OCI-LY3 (cell line): ENCODE data around the gene TMEM100.

ENCODE experiments used
- H2AFZ ChIP-seq: fragments of 200-600, 300-600 bp; shearing (Covaris generic); 2 replicates; pipeline ENCODE4 v1.6.0; 2014; ENCODE audit warnings: antibody characterized with exemption, low read depth, low read length
- H3K27ac ChIP-seq: fragments of 200-600, 300-600 bp; sonication (generic); 2 replicates; pipeline ENCODE4 v1.5.1; 2014; ENCODE audit warnings: mild to moderate bottlenecking, low read length, moderate library complexity, mixed read lengths
- H3K27me3 ChIP-seq: fragments of 200-600, 300-600 bp; sonication (generic); 2 replicates; pipeline ENCODE4 v1.6.1; 2014; ENCODE audit warnings: low read depth, low read length, mixed read lengths
- H3K36me3 ChIP-seq: fragments of 200-600, 300-600 bp; sonication (generic); replicated peaks from 2 replicates; pipeline ENCODE3; 2014; ENCODE audit warnings: low read depth, low read length, mixed read lengths
- H3K4me1 ChIP-seq: fragments of 300-600, 200-600 bp; sonication (generic); 2 replicates; pipeline ENCODE4 v1.6.1; 2014; ENCODE audit warnings: low read length, mixed read lengths
- H3K4me2 ChIP-seq: fragments of 200-600, 300-600 bp; sonication (generic); 2 replicates; pipeline ENCODE4 v1.6.1; 2014; ENCODE audit warnings: low read length, mixed read lengths
- H3K4me3 ChIP-seq: fragments of 300-600, 200-600 bp; sonication (generic); 2 replicates; pipeline ENCODE4 v1.5.1; 2014; ENCODE audit warnings: antibody characterized with exemption, mild to moderate bottlenecking, low read length, moderate library complexity
- H3K79me2 ChIP-seq: fragments of 300-600, 200-600 bp; shearing (Covaris generic); 2 replicates; pipeline ENCODE4 v1.6.1; 2014; ENCODE audit warnings: mild to moderate bottlenecking, low read length, mixed read lengths
- H3K9ac ChIP-seq: fragments of 300-600, 200-600 bp; shearing (Covaris generic); 2 replicates; pipeline ENCODE4 v1.6.0; 2014; ENCODE audit warnings: mild to moderate bottlenecking, low read length, moderate library complexity
- H3K9me3 ChIP-seq: fragments of 200-600, 300-600 bp; shearing (Covaris generic); 2 replicates; pipeline ENCODE4 v1.6.1; 2014; ENCODE audit warnings: low read length, mixed read lengths; ENCODE audit not compliant: insufficient read depth
- H4K20me1 ChIP-seq: fragments of 200-600, 300-600 bp; sonication (generic); 2 replicates; pipeline ENCODE4 v1.6.1; 2016; ENCODE audit warnings: low read length, mixed read lengths; ENCODE audit not compliant: insufficient read depth
- EZH2phosphoT487 ChIP-seq: fragments of 200-600 bp; shearing (Covaris generic); IDR thresholded peaks from 2 replicates; pipeline ENCODE4 v1.6.1; 2018; ENCODE audit warnings: antibody characterized with exemption, mixed run types, low read depth
- TF ChIP-seq, protein P1 (sequence below): fragments of 200-600, 300-600 bp; sonication (generic); IDR thresholded peaks from 2 replicates; pipeline ENCODE4 v1.5.1; 2014; ENCODE audit warnings: antibody characterized with exemption, low read length, low read depth

The TMEM100 gene

DNA sequence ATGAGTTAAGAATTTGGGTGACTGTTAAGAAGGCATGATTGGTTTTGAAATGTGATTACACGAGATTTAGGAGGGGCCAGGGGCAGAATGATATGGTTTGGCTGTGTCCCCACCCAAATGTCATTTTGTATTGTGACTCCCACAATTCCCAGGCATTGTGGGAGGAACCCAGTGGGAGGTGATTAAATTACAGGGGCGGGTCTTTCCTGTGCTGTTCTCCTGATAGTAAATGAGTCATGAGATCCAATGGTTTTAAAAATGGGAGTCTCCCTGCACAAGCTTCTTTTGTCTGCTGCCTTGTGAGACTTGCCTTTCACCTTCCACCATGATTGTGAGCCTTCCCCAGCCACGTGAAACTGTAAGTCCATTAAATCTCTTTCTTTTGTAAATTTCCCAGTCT, 34.6 kb downstream of the TMEM100 start:
- Histone ChIP-seq H3K27me3 (peaks cover 11% of the 10 kb centered on the region), H2AFZ (no peak overlapping the region), H3K9ac (no peak overlapping the region), H3K79me2 (no peaks in the 10 kb centered on the region), H3K4me3 (no peak overlapping the region), H3K9me3 (no peaks in the 10 kb centered on the region), H3K27ac (no peak overlapping the region), H3K4me2 (no peak overlapping the region), H3K36me3 (no peaks in the 10 kb centered on the region), H3K4me1 (0 out of 2 replicates have a peak, but pooled peaks cover 4% of the 10 kb centered on the region), H4K20me1 (no peaks in the 10 kb centered on the region)
- TF ChIP-seq, protein P1, sequence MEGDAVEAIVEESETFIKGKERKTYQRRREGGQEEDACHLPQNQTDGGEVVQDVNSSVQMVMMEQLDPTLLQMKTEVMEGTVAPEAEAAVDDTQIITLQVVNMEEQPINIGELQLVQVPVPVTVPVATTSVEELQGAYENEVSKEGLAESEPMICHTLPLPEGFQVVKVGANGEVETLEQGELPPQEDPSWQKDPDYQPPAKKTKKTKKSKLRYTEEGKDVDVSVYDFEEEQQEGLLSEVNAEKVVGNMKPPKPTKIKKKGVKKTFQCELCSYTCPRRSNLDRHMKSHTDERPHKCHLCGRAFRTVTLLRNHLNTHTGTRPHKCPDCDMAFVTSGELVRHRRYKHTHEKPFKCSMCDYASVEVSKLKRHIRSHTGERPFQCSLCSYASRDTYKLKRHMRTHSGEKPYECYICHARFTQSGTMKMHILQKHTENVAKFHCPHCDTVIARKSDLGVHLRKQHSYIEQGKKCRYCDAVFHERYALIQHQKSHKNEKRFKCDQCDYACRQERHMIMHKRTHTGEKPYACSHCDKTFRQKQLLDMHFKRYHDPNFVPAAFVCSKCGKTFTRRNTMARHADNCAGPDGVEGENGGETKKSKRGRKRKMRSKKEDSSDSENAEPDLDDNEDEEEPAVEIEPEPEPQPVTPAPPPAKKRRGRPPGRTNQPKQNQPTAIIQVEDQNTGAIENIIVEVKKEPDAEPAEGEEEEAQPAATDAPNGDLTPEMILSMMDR = no peak
- TF ChIP-seq EZH2phosphoT487 = no peak

DNA sequence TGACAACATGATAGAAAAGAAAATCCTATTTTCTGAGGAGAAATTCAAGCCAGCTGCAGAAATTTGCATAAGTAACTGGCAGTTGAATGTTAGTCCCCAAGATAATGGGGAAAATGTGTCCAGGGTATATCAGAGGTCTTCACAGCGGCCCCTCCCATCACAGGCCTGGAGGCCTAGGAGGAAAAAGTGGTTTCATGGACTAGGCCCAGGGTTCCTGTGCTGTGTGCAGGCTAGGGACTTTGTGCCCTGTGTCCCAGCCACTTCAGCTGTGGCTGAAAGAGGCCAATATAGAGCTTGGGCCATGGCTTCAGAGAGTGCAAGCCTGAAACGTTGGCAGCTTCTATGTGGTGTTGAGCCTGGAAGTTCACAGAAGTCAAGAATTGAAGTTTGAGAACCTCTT, 35.6 kb downstream of the TMEM100 start:
- TF ChIP-seq EZH2phosphoT487 = no peak
- TF ChIP-seq, protein P1 = no peak
- Histone ChIP-seq H3K27me3 (peaks cover 19% of the 10 kb centered on the region), H3K36me3 (no peaks in the 10 kb centered on the region), H4K20me1 (no peaks in the 10 kb centered on the region), H3K9ac (no peak overlapping the region), H3K4me3 (no peak overlapping the region), H3K4me2 (no peak overlapping the region), H3K9me3 (no peaks in the 10 kb centered on the region), H3K27ac (no peak overlapping the region), H2AFZ (no peak overlapping the region), H3K4me1 (0 out of 2 replicates have a peak, but pooled peaks cover 4% of the 10 kb centered on the region), H3K79me2 (no peaks in the 10 kb centered on the region)

DNA sequence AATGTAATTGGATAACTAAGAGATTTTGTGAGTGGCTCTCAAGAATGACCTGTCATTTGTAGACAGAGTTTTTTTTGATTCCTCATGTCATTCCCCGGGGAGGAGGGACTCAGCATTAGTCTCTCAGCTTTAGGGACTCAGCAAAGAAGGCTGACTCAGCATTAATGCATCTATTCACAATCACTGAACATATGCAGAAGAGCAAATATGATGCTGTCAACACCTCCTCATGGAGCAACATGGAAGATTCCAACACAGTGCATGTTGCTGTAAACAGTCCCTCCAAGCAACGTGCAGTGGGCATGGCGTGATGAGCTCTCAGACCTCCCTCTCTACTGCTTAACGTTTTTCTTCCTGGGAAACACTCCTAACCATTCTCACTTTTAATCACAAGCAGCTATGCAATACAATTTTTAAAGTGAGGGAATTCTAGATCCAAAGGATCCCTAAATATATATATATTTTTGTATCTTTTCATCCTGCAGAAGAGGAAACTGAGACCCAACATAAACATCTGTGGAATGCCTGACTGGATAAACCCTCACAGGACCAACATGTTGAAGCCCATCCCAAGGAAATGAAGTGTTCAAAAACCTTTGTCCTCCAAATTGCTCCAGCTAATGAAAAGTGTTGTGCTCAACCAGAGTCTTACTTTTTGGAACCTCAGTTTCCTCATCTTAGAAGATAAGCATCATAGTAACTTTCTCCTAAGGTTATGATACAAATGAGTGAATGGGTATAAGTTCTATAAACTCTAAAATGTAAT, 38.9 kb downstream of the TMEM100 start:
- H3K79me2 ChIP-seq = no peaks in the 10 kb centered on the region
- no peaks in the 10 kb centered on the region for H3K9me3 ChIP-seq
- no peak overlapping the region for H3K27ac ChIP-seq
- no peaks in the 10 kb centered on the region for H3K36me3 ChIP-seq
- H3K4me2 ChIP-seq = no peak overlapping the region
- H3K4me1 ChIP-seq = no peaks in the 10 kb centered on the region; the same call in 1 of the 2 replicates
- H3K9ac ChIP-seq = no peak overlapping the region
- no peaks in the 10 kb centered on the region for H4K20me1 ChIP-seq
- TF ChIP-seq, protein P1 = no peak
- no peak for TF ChIP-seq EZH2phosphoT487
- H2AFZ ChIP-seq = no peak overlapping the region
- H3K4me3 ChIP-seq = no peak overlapping the region
- H3K27me3 ChIP-seq = peaks cover 32% of the 10 kb centered on the region

DNA sequence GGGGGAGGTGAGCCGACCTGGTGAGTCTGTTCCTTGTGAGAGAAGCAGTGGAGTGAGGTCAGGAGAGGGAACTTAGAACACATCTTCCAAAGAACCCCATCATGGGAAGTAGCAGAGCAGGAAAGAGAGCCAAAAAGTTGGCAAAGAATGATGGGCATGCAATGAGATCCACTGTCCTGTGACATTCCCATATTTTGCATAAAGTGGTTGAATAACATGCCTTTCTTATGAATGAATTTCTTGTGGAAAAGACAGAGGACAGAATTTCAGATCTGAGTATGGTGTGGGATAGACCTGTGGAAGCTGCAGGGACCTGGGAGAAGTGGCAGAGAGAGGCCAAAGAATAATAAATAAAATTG, 41.3 kb downstream of the TMEM100 start:
- Histone ChIP-seq H3K36me3 (no peaks in the 10 kb centered on the region), H4K20me1 (no peaks in the 10 kb centered on the region), H3K4me1 (no peaks in the 10 kb centered on the region; the same call in 1 of the 2 replicates), H2AFZ (no peak overlapping the region), H3K4me3 (no peak overlapping the region), H3K9ac (no peak overlapping the region), H3K27me3 (peaks cover 53% of the 10 kb centered on the region), H3K79me2 (no peaks in the 10 kb centered on the region), H3K27ac (no peak overlapping the region), H3K4me2 (no peak overlapping the region), H3K9me3 (no peaks in the 10 kb centered on the region)
- TF ChIP-seq, protein P1 = no peak
- TF ChIP-seq EZH2phosphoT487 = no peak
